Loucy (cell line): ENCODE data around the gene CTLA4.

Experiments
- CTCF ChIP-seq: fragments of 200-600 bp; sonication (generic); conservative IDR thresholded peaks from 2 replicates; pipeline ENCODE4 v1.5.1; 2014; ENCODE audit warnings: mild to moderate bottlenecking, antibody characterized with exemption, low read length
- EZH2phosphoT487 ChIP-seq: fragments of 200-600 bp; IDR thresholded peaks from 2 replicates; pipeline ENCODE4 v1.6.1; 2018; ENCODE audit warnings: antibody characterized with exemption, mild to moderate bottlenecking, moderate library complexity, borderline replicate concordance

GRCh38 chr2:203842373-203842772 lies 25.2 kb upstream of the CTLA4 start:
- TF ChIP-seq CTCF (no peak), EZH2phosphoT487 (no peak)
